Vagina (tissue), 2 donors: Measurements from ENCODE around the gene FKBP7.

Source experiments
- CTCF ChIP-seq, 3 experiments: fragments of 450-650 bp in 2 of 3; fragments of 200-600 bp in 1 of 3; sonication (generic) in 1 of 3; IDR thresholded peaks; one replicate each; pipeline ENCODE4 v1.5.1; 2017 to 2019; ENCODE audit warnings: antibody characterized with exemption in 3 of 3, mild to moderate bottlenecking in 2 of 3, moderate library complexity in 2 of 3
- POLR2A ChIP-seq, 2 donors: fragments of 450-650 bp; IDR thresholded peaks; one replicate each; pipeline ENCODE4 v1.6.1; 2017; ENCODE audit warnings: antibody characterized with exemption in 2 of 2, mild to moderate bottlenecking in 2 of 2, moderate library complexity in 2 of 2

GRCh38 chr2:178527592-178527991 is 49.2 kb upstream of the FKBP7 start:
- TF ChIP-seq POLR2A (IDR thresholded peaks at IDR 0.05) (no peak), CTCF (IDR thresholded peaks at IDR 0.05) (no peak)
